ENCODE data around the gene CSGALNACT2.

CSGALNACT2 gene

GRCh38 chr10:43205681-43206390, 67.6 kb downstream of the CSGALNACT2 start:
- no peaks in the 10 kb centered on the region for H3K9me3 ChIP-seq (ENCODE audit: control insufficient read depth in 5 of 5, low read length in 5 of 5)
- no peak overlapping the region for H3K9ac ChIP-seq (ENCODE audit: low read length in 5 of 5)
- H3K4me1 ChIP-seq (ENCODE audit: control insufficient read depth in 5 of 5, insufficient read depth in 5 of 5, low read length in 5 of 5) = peaks cover 0 to 15% (median 7%) of the 10 kb centered on the region in 5 donors
- H3K27me3 ChIP-seq (ENCODE audit: control insufficient read depth in 5 of 5, insufficient read depth in 4 of 5, low read length in 5 of 5) = peaks cover 0 to 3% (median 2%) of the 10 kb centered on the region in 5 donors
- no peaks in the 10 kb centered on the region for H3K36me3 ChIP-seq (ENCODE audit: control insufficient read depth in 5 of 5, insufficient read depth in 5 of 5, low read length in 5 of 5)
- no peak overlapping the region for H3K27ac ChIP-seq (ENCODE audit: low read depth, low read length)
- no peak overlapping the region for H3K4me3 ChIP-seq (ENCODE audit: low read depth in 1 of 5, low read length in 5 of 5)

- H3K36me3 ChIP-seq (ENCODE audit: control insufficient read depth in 5 of 5, insufficient read depth in 5 of 5, low read length in 5 of 5) = no peaks in the 10 kb centered on the region
- no peak overlapping the region for H3K4me3 ChIP-seq (ENCODE audit: low read depth in 1 of 5, low read length in 5 of 5)
- no peak overlapping the region for H3K27ac ChIP-seq (ENCODE audit: low read depth, low read length)
- peaks cover 0 to 5% (median 0%) of the 10 kb centered on the region in 5 donors for H3K27me3 ChIP-seq (ENCODE audit: control insufficient read depth in 5 of 5, insufficient read depth in 4 of 5, low read length in 5 of 5)
- H3K9ac ChIP-seq (ENCODE audit: low read length in 5 of 5) = no peak overlapping the region
- H3K4me1 ChIP-seq (ENCODE audit: control insufficient read depth in 5 of 5, insufficient read depth in 5 of 5, low read length in 5 of 5) = peaks cover 0 to 14% (median 7%) of the 10 kb centered on the region in 5 donors
- H3K9me3 ChIP-seq (ENCODE audit: control insufficient read depth in 5 of 5, low read length in 5 of 5) = no peaks in the 10 kb centered on the region
Measured at GRCh38 chr10:43206391-43207235, 68.4 kb downstream of the CSGALNACT2 start.

GRCh38 chr10:43208147-43209073, 70.2 kb downstream of the CSGALNACT2 start:
- H3K36me3 ChIP-seq (ENCODE audit: control insufficient read depth in 5 of 5, insufficient read depth in 5 of 5, low read length in 5 of 5) = no peaks in the 10 kb centered on the region
- no peak overlapping the region for H3K9ac ChIP-seq (ENCODE audit: low read length in 5 of 5)

DNA sequence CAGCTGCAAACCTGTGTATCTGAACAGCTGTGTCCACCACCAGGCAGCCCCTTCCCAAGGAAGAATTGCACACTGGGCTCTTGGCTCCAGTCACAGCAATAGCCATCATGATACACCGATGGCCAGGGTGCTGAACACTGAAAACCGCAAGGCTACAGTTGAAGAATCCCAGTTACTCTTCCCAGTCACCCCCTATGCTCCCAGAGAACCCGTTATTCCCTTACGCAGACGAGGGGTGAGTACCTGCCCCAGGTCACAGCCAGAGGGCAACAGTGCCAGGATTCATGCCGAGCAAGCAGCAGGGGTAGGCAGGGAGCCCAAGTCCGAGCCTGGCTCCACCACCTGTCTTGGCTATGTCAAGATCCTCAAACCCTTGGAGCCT, 70.8 kb downstream of the CSGALNACT2 start:
- no peaks in the 10 kb centered on the region for H3K36me3 ChIP-seq (ENCODE audit: control insufficient read depth in 5 of 5, insufficient read depth in 5 of 5, low read length in 5 of 5)
- H3K9me3 ChIP-seq (ENCODE audit: control insufficient read depth in 5 of 5, low read length in 5 of 5) = no peaks in the 10 kb centered on the region
- no peak overlapping the region for H3K4me3 ChIP-seq (ENCODE audit: low read depth in 1 of 5, low read length in 5 of 5)
- H3K27ac ChIP-seq (ENCODE audit: low read depth, low read length) = no peak overlapping the region
- H3K4me1 ChIP-seq (ENCODE audit: control insufficient read depth in 5 of 5, insufficient read depth in 5 of 5, low read length in 5 of 5) = no peaks in the 10 kb centered on the region
- H3K27me3 ChIP-seq (ENCODE audit: control insufficient read depth in 5 of 5, insufficient read depth in 4 of 5, low read length in 5 of 5) = peaks cover 0 to 7% (median 4%) of the 10 kb centered on the region in 5 donors
- no peak overlapping the region for H3K9ac ChIP-seq (ENCODE audit: low read length in 5 of 5)

More at GRCh38 chr10:43208147-43209073, 70.2 kb downstream of the CSGALNACT2 start:
- no peak overlapping the region for H3K4me3 ChIP-seq (ENCODE audit: low read depth in 1 of 5, low read length in 5 of 5)
- no peaks in the 10 kb centered on the region for H3K9me3 ChIP-seq (ENCODE audit: control insufficient read depth in 5 of 5, low read length in 5 of 5)
- peaks cover 0 to 2% (median 0%) of the 10 kb centered on the region in 5 donors for H3K4me1 ChIP-seq (ENCODE audit: control insufficient read depth in 5 of 5, insufficient read depth in 5 of 5, low read length in 5 of 5)
- peaks cover 0 to 7% (median 0%) of the 10 kb centered on the region in 5 donors for H3K27me3 ChIP-seq (ENCODE audit: control insufficient read depth in 5 of 5, insufficient read depth in 4 of 5, low read length in 5 of 5)
- no peak overlapping the region for H3K27ac ChIP-seq (ENCODE audit: low read depth, low read length)

DNA sequence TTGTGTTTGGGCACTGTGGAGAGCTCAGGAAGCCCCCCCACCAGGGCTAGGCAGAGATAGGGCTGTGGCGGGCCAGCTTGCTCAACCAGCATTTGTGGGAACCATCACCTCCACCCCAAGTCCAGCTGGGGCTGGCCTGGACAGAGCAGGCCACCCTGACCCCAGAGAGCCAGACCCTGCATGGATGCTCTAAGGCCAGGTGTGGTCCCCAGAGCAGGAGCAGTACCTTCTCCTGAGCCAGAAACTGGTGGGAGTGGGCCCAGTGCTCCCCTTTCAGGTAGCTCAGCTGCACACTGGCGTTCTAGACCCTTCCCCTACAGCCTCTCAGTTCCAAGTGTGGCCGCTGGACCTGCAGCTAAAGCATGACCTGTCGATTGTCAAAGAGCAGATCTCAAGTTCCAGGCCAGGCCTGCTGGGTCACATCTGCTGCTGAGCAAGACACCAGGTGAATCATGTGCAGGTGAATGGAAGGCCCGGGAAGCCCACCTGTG, 71.5 kb downstream of the CSGALNACT2 start:
- Histone ChIP-seq H3K27ac (ENCODE audit: low read depth, low read length) (no peak overlapping the region), H3K4me1 (ENCODE audit: control insufficient read depth in 5 of 5, insufficient read depth in 5 of 5, low read length in 5 of 5) (no peaks in the 10 kb centered on the region), H3K27me3 (ENCODE audit: control insufficient read depth in 5 of 5, insufficient read depth in 4 of 5, low read length in 5 of 5) (peaks cover 0 to 7% (median 6%) of the 10 kb centered on the region in 5 donors), H3K4me3 (ENCODE audit: low read depth in 1 of 5, low read length in 5 of 5) (no peak overlapping the region), H3K9me3 (ENCODE audit: control insufficient read depth in 5 of 5, low read length in 5 of 5) (no peaks in the 10 kb centered on the region), H3K9ac (ENCODE audit: low read length in 5 of 5) (no peak overlapping the region), H3K36me3 (ENCODE audit: control insufficient read depth in 5 of 5, insufficient read depth in 5 of 5, low read length in 5 of 5) (no peaks in the 10 kb centered on the region)

- Histone ChIP-seq H3K27me3 (ENCODE audit: control insufficient read depth in 5 of 5, insufficient read depth in 4 of 5, low read length in 5 of 5) (peaks cover 0 to 11% (median 7%) of the 10 kb centered on the region in 5 donors), H3K4me1 (ENCODE audit: control insufficient read depth in 5 of 5, insufficient read depth in 5 of 5, low read length in 5 of 5) (no peaks in the 10 kb centered on the region), H3K36me3 (ENCODE audit: control insufficient read depth in 5 of 5, insufficient read depth in 5 of 5, low read length in 5 of 5) (no peaks in the 10 kb centered on the region), H3K4me3 (ENCODE audit: low read depth in 1 of 5, low read length in 5 of 5) (no peak overlapping the region), H3K9me3 (ENCODE audit: control insufficient read depth in 5 of 5, low read length in 5 of 5) (no peaks in the 10 kb centered on the region), H3K9ac (ENCODE audit: low read length in 5 of 5) (no peak overlapping the region), H3K27ac (ENCODE audit: low read depth, low read length) (no peak overlapping the region)
Measured at GRCh38 chr10:43210556-43210955, 72.3 kb downstream of the CSGALNACT2 start.

- Histone ChIP-seq H3K9ac (ENCODE audit: low read length in 5 of 5) (no peak overlapping the region), H3K36me3 (ENCODE audit: control insufficient read depth in 5 of 5, insufficient read depth in 5 of 5, low read length in 5 of 5) (no peaks in the 10 kb centered on the region), H3K27ac (ENCODE audit: low read depth, low read length) (no peak overlapping the region), H3K4me1 (ENCODE audit: control insufficient read depth in 5 of 5, insufficient read depth in 5 of 5, low read length in 5 of 5) (no peaks in the 10 kb centered on the region), H3K4me3 (ENCODE audit: low read depth in 1 of 5, low read length in 5 of 5) (no peak overlapping the region), H3K27me3 (ENCODE audit: control insufficient read depth in 5 of 5, insufficient read depth in 4 of 5, low read length in 5 of 5) (peaks cover 3 to 12% (median 7%) of the 10 kb centered on the region in 5 donors), H3K9me3 (ENCODE audit: control insufficient read depth in 5 of 5, low read length in 5 of 5) (no peaks in the 10 kb centered on the region)
Measured at GRCh38 chr10:43211030-43211429, 72.8 kb downstream of the CSGALNACT2 start.

DNA sequence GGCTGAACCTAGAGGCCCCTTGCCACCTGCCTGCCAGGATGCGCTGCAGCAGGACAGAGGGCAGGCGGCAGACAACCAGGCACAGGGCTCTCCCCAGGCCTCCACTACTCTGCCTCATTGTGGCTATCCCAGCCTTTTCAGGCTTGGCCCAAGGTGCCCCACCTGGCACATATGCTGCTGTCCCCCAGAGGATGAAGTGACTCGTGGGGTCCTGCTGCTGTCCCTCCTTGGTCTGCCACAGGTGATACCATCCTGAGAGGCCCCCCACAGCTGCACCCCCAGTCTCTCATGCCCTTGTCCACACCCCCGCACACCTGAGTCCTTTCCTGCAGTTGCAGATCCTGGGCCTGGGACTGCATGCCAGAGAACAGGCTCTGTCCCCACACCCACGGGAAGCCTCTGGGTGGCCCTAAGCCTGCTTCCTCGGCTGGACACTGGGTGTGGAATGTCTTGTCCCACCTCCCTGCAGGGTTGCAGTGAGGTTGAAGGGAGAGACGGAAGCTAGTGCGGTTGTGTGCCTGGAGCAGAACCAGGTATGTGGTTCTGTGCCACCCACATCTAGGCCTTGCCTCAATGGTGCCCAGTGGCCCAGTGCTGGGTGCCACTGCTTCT, 73.3 kb downstream of the CSGALNACT2 start:
- Histone ChIP-seq H3K27me3 (ENCODE audit: control insufficient read depth in 5 of 5, insufficient read depth in 4 of 5, low read length in 5 of 5) (peaks cover 3 to 16% (median 7%) of the 10 kb centered on the region in 5 donors), H3K36me3 (ENCODE audit: control insufficient read depth in 5 of 5, insufficient read depth in 5 of 5, low read length in 5 of 5) (no peaks in the 10 kb centered on the region), H3K4me1 (ENCODE audit: control insufficient read depth in 5 of 5, insufficient read depth in 5 of 5, low read length in 5 of 5) (no peaks in the 10 kb centered on the region), H3K27ac (ENCODE audit: low read depth, low read length) (no peak overlapping the region), H3K9ac (ENCODE audit: low read length in 5 of 5) (no peak overlapping the region), H3K4me3 (ENCODE audit: low read depth in 1 of 5, low read length in 5 of 5) (no peak overlapping the region), H3K9me3 (ENCODE audit: control insufficient read depth in 5 of 5, low read length in 5 of 5) (no peaks in the 10 kb centered on the region)

DNA sequence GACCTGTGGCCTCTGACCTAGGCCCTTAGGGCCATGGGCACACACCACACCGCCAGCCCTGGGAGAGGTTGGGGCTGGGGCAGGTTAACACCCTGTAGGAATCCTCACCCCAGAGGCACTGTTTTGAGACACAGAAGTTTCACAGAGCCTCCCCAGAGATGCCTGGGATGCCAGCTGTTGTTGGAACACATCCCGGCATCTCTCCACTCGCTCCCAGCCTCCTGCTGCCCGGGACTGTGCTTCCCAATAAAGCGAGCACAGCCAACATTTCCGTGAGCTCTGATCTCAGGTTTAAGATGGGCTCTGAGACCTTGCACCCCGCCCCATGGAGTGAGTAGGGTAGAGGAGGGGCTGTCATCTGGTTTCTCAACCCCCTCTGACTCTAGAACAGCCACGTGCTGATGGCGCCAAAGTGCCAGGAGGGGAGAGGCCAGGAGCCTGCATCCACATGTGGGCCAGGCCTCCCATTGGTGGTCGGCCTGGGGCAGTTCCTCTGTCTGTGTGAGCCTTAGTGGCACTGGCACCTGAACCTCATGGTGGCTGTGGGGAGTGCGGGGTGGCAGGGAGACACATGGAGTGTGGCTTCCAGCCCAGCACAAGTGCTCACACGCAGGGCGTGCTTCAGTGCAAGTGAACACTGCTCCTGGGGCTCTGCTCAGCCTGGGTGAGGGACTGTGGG, 73.9 kb downstream of the CSGALNACT2 start:
- no peak overlapping the region for H3K27ac ChIP-seq (ENCODE audit: low read depth, low read length)

More for the DNA sequence above, 73.9 kb downstream of the CSGALNACT2 start:
- H3K9ac ChIP-seq (ENCODE audit: low read length in 5 of 5) = no peak overlapping the region
- H3K36me3 ChIP-seq (ENCODE audit: control insufficient read depth in 5 of 5, insufficient read depth in 5 of 5, low read length in 5 of 5) = no peaks in the 10 kb centered on the region
- peaks cover 7 to 21% (median 7%) of the 10 kb centered on the region in 5 donors for H3K27me3 ChIP-seq (ENCODE audit: control insufficient read depth in 5 of 5, insufficient read depth in 4 of 5, low read length in 5 of 5)
- no peaks in the 10 kb centered on the region for H3K9me3 ChIP-seq (ENCODE audit: control insufficient read depth in 5 of 5, low read length in 5 of 5)
- H3K4me3 ChIP-seq (ENCODE audit: low read depth in 1 of 5, low read length in 5 of 5) = no peak overlapping the region
- H3K4me1 ChIP-seq (ENCODE audit: control insufficient read depth in 5 of 5, insufficient read depth in 5 of 5, low read length in 5 of 5) = no peaks in the 10 kb centered on the region

All from subcutaneous abdominal adipose tissue (tissue), 5 donors.